ENCODE results near the gene PHKG1. TPM values are rescaled to one million over a fixed set of nuclear protein-coding genes. Genes with fewer than 3 reads are reported as not detected.
"Not testable (repeated sequence)": the region's sequence is repeated elsewhere in the genome, so short reads cannot be mapped to it uniquely, and the experiment has no call there.

The PHKG1 gene
- total RNA-seq, 2 experiments from 2014 or later = 2.4 to 3.0 TPM

DNA sequence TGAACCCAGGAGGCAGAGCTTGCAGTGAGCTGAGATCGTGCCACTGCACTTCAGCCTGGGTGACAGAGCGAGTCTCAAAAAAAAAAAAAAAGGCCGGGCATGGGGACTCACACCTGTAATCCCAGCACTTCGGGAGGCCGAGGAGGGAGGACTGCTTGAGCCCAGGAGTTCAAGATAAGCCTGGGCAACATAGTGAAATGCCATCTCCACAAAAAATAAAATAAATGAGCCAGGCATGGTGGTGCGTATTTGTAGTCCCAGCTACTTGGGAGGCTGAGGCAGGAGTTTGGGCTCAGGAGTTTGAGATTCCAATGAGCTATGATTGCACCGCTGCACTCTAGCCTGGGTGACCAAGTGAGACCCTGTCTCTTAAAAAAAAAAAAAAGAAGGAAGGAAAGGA is 60.2 kb downstream of the PHKG1 start:
- DNase-seq; POLR2A ChIA-PET; H3K9me3 Mint-ChIP-seq; H3K4me1 Mint-ChIP-seq (ENCODE audit: low read depth); H3K4me3 Mint-ChIP-seq; intact Hi-C loops (cut with micrococcal nuclease); H3K27ac Mint-ChIP-seq; CTCF ChIA-PET; H3K27me3 Mint-ChIP-seq: not testable (repeated sequence)
- H3K36me3 Mint-ChIP-seq = peaks cover 13% of the 10 kb centered on the region

GRCh38 chr7:56031556-56031955 is 61.2 kb downstream of the PHKG1 start:
- H3K4me1 Mint-ChIP-seq (ENCODE audit: low read depth); intact Hi-C loops (cut with micrococcal nuclease); H3K27ac Mint-ChIP-seq; DNase-seq; H3K27me3 Mint-ChIP-seq; CTCF ChIA-PET; POLR2A ChIA-PET; H3K4me3 Mint-ChIP-seq; H3K9me3 Mint-ChIP-seq: not testable (repeated sequence)
- peaks cover 15% of the 10 kb centered on the region for H3K36me3 Mint-ChIP-seq

- Mint-ChIP-seq H3K4me1 (ENCODE audit: low read depth) (peaks cover 8% of the 10 kb centered on the region), H3K9me3 (no peaks in the 10 kb centered on the region), H3K27me3 (no peaks in the 10 kb centered on the region), H3K4me3 (no peak overlapping the region), H3K27ac (no peak overlapping the region), H3K36me3 (peaks cover 15% of the 10 kb centered on the region)
- ChIA-PET POLR2A (no interaction called here), CTCF (no interaction called here)
- DNase-seq = no peak
- intact Hi-C loops (cut with micrococcal nuclease) = no loop called here
These were observed 62.4 kb downstream of the PHKG1 start for GRCh38 chr7:56030340-56030739.

Other genes with a start within 250 kb of the PHKG1 start
- not detected for gene SEPTIN14, start 230.2 kb downstream of the PHKG1 start, total RNA-seq
- 1 to 10 TPM; 2.0 to 2.4 TPM for gene ZNF713, start 205.5 kb downstream of the PHKG1 start, total RNA-seq
- 10 to 100 TPM; 21.7 to 22.3 TPM for gene MRPS17, start 141.1 kb downstream of the PHKG1 start, total RNA-seq
- gene NIPSNAP2, start 128.4 kb downstream of the PHKG1 start, total RNA-seq = 10 to 100 TPM; 55.7 to 57.4 TPM
- 10 to 100 TPM; 16.3 to 20.9 TPM for gene PSPH, start 41.5 kb downstream of the PHKG1 start, total RNA-seq
- 100 to 1,000 TPM; 222 to 230 TPM for gene CCT6A, start 41.2 kb downstream of the PHKG1 start, total RNA-seq
- 100 to 1,000 TPM; 130 to 133 TPM for gene SUMF2, start 28.7 kb downstream of the PHKG1 start, total RNA-seq
- gene CHCHD2, start 13.5 kb upstream of the PHKG1 start, total RNA-seq = 100 to 1,000 TPM; 764 to 766 TPM
- gene NUPR2, start 23.5 kb upstream of the PHKG1 start, total RNA-seq = not detected